ENCODE results near the gene CHRD.
"Not testable (repeated sequence)": the region's sequence is repeated elsewhere in the genome, so short reads cannot be mapped to it uniquely, and the experiment has no call there.

The CHRD gene

DNA sequence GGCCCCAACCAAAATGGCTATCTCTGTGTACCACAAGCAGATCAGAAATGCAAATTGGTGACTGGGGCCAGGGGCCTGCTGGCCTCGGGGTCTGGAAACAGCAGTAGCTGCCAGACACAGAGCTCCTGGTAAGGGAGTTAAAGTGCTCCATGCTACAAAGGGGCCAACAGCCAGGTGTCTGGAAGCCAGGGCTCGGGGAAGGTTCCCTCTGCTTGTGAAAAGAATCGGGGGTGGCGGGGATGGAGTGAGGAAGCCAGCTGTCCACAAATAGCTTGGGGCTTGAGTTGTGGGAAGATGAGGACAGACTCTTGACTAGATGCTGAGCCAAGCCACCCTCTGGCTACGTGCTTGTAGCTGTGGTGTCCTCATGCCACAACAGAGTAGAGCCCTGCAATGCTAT is 39.3 kb downstream of the CHRD start:
- DNase-seq (ENCODE audit: low spot score), result no peak

DNA sequence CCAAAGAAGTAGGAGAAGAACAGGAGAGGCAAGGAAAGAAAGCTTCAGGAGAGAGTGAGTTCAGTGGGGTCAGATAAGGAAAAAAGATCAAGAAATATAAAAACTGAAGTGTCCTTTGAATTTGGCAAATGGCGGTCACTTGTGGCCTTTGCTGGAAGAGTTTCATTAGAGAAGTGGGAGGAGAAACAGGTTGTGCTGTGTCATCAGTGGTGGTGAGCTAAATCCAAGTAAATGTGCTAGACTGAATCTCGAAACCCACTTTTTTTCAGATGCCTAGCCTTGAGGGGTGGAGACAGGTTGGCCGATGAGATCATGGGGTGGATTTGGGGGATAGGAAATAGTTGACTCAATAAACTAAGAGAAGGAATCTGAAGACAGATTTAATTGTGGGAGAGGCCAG is 43.7 kb downstream of the CHRD start:
- no peak for DNase-seq (ENCODE audit: low spot score)

DNA sequence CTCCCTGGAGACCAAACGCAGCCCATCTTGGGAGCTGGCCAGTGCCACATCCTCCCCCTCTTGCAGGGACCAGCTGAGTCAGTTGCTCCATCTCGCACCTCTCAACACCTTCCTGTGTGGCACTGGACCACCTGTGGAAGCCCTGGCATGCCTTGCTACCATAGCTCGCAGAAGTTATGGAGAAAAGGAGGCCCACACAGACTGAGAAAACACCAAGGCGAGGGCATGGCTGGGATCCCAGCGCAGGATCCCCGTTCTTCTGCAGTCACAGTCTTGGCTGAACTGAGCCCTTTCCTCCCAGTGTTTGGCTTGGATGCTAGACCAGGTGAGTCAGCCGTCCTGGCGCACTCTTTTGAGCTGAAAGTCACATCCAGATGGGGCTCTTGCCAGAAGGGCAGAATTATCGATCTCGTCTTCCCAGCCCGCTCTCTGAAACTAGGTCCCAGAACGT is 46.9 kb downstream of the CHRD start:
- no peak for DNase-seq (ENCODE audit: low spot score)

DNA sequence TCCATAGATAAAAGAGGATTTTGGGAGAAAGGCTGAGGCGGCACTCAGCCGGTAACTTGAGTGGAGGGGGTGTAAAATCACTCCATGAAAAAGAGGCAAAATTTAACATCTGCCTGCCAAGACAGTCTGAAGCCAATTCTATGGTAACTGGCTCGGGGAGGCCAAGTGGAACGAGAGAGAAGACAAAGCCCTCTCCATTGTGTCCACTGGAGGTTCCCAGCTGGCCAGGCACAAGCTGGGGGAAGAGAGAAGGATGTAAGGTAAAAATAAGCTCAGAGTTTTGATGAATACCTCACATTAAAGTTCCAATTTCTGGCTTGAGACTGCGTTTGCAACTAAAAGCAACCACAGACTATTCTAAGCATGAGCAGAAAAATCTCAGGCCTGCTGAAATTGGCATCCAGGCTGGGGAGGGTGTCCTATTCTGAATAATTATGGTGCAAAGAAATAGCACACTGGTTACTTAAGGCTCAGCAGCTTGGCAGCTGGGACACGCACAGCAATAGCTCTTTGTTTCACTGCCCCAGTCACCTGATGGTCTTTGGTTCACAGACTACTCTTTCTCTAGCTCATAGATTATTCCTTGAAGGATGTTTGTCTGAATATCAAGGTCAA is 48.8 kb downstream of the CHRD start:
- DNase-seq (ENCODE audit: low spot score), result no peak

DNA sequence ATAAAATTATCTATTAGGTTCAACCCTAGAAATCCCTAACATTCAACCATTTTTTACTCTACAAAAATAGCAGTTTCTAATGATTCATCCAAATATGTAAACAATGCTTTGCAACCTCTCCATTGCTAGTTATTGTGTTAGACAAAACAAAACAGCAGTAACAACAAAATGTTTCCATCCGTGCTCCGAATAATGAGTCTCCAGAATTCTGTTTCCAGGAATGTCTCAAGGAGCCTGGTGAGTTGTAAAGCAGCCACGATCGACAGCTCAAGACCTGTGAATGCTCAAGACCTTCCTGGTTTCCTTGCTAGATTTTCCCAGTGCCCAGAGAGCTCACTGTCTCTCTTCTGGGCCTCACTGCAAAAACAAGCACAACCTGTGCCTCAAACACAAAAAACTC is 49.9 kb downstream of the CHRD start:
- DNase-seq (ENCODE audit: low spot score), result no peak

DNA sequence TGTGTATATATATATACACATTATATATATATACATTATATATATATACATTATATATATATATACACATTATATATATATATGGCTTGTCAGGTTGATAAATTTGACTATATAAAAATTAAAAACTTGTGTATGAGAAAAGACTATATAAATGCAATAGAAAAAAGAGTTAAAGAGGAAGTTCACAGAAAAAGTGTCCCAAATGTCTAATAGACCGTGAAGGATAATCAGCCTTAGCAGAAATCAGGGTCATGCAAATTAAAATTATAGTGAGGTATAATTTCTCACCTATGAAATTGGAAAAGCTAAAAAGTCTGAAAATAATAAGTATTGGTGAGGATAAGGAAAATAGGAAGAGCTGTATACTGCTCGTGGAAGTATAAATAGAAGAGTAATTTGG is 51.1 kb downstream of the CHRD start:
- DNase-seq (ENCODE audit: low spot score), result no peak

DNA sequence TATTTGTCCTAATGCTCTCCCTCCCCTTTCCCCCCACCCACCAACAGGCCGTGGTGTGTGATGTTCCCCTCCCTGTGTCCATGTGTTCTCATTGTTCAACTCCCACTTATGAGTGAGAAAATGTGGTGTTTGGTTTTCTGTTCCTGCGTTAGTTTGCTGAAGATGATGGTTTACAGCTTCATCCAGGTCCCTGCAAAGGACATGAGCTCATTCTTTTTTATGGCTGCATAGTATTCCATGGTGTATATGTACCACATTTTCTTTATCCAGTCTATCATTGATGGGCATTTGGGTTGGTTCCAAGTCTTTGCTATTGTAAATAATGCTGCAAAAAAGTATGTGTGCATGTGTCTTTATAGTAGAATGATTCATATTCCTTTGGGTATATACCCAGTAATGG is 53.3 kb downstream of the CHRD start:
- DNase-seq (ENCODE audit: low spot score), result not testable (repeated sequence)

DNA sequence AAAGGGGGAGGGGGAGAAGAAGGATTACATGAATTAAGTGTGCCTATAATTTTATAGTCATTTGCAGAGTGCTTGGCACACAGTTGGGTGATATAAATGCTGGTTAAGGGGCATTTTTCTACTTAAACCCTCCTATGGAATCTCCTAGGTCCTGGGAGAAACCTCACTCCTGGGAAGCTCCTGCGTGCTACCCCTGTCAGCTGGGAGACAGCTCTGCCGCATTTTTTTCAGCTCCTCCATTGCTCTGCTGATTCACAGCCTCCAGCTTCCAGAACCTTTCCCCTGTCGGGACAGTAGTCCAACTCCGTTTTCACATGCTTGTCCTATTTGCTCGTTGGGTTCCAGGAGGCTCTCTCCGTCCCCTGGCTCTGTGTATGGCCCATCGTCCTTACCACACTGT is 59.2 kb downstream of the CHRD start:
- no peak for DNase-seq (ENCODE audit: low spot score)

Measured in hematopoietic multipotent progenitor cell treated with erythropoietin and hydrocortisone succinate and interleukin-3 and kit ligand, for 15 days (in vitro differentiated cells).